HG03103 (cell line): Measurements from ENCODE around the gene G6PC1.
"Not testable (repeated sequence)": the region's sequence is repeated elsewhere in the genome, so short reads cannot be mapped to it uniquely, and the experiment has no call there.

Experiments used
- ATAC-seq: cut with Tn5 transposase; IDR thresholded peaks from one replicate; pipeline ENCODE4 v1.9.1; 2021; ENCODE audit warnings: low read depth; ENCODE audit not compliant: unreplicated experiment

The G6PC1 gene

GRCh38 chr17:42900460-42901331, at the start of gene G6PC1:
Gene G6PC1, plus strand, starts transcription at chr17:42900799. Its CDS starts 78 bp downstream, at chr17:42900877.
- no peak for ATAC-seq

GRCh38 chr17:42850954-42851353, 49.6 kb upstream of the G6PC1 start, which contains the start of gene AOC3:
Gene AOC3, plus strand, starts transcription at chr17:42851199. Its CDS starts 145 bp downstream, at chr17:42851344.
- no peak for ATAC-seq

GRCh38 chr17:42851371-42852240, 49.0 kb upstream of the G6PC1 start:
- ATAC-seq: not testable (repeated sequence)

- no peak for ATAC-seq
Observed at GRCh38 chr17:42852351-42852750, 48.2 kb upstream of the G6PC1 start.

GRCh38 chr17:42853004-42853403, 47.6 kb upstream of the G6PC1 start:
- ATAC-seq: no peak

- ATAC-seq: no peak
Observed at GRCh38 chr17:42853597-42853967, 47.0 kb upstream of the G6PC1 start.

GRCh38 chr17:42853968-42854790, 46.4 kb upstream of the G6PC1 start:
- ATAC-seq: no peak

- ATAC-seq: no peak
Observed at GRCh38 chr17:42855048-42855596, 45.5 kb upstream of the G6PC1 start.

GRCh38 chr17:42856093-42856492, 44.5 kb upstream of the G6PC1 start:
- ATAC-seq: not testable (repeated sequence)

GRCh38 chr17:42856516-42856915, 44.1 kb upstream of the G6PC1 start:
- ATAC-seq: not testable (repeated sequence)

- no peak for ATAC-seq
Observed at GRCh38 chr17:42857389-42857788, 43.2 kb upstream of the G6PC1 start.

GRCh38 chr17:42865638-42866094, 34.9 kb upstream of the G6PC1 start:
- ATAC-seq: no peak

GRCh38 chr17:42866216-42866615, 34.4 kb upstream of the G6PC1 start:
- no peak for ATAC-seq

- no peak for ATAC-seq
Observed at GRCh38 chr17:42866631-42867575, 33.7 kb upstream of the G6PC1 start.

GRCh38 chr17:42867694-42868261, 32.8 kb upstream of the G6PC1 start:
- ATAC-seq: not testable (repeated sequence)

GRCh38 chr17:42868338-42868737, 32.3 kb upstream of the G6PC1 start:
- ATAC-seq: no peak

GRCh38 chr17:42871647-42872046, 29.0 kb upstream of the G6PC1 start:
- no peak for ATAC-seq

- no peak for ATAC-seq
Observed at GRCh38 chr17:42872251-42872965, 28.2 kb upstream of the G6PC1 start.
